HG03159 (cell line): Measurements from ENCODE around the gene TEC.

Experiments used
- ATAC-seq: cut with Tn5 transposase; IDR thresholded peaks from one replicate; pipeline ENCODE4 v1.9.1; 2021; ENCODE audit warnings: mild to moderate bottlenecking, moderate library complexity; ENCODE audit not compliant: unreplicated experiment

Gene TEC

DNA sequence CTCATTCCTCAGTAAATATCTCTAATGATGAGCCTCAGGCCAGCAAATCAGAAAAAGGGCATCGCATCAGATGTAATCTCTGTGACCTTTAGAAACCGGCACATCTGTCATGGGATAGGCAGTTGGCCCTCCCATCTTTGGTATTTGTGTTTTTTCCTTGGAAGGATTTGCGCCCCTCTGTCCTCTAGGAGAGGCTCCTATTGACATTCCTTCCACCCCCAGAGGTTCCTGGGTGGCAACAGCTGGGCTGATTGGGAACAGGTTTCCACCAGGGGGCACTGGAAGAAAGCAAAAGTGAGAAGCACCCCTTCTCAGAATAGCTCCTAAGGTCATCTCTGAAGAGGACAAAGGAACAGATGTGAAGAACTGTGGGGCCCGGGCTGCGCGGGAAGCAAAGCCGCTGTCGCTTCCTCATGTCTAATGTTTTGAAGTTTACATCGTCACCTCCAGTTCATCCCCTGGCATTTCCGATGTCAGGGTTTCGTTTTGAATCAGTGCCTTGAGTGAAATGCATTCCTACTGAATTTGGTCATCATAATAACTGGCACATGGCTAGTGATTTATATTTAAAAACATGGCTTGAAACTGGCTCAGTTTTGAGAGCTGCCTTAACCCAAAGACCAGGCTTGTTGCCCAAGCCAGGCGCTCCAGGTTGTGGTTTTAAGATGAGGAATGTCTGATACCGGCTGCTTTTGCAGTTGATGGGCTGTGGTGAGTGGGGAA lies 141.8 kb downstream of the TEC start:
- ATAC-seq, result peak; percentile 87

DNA sequence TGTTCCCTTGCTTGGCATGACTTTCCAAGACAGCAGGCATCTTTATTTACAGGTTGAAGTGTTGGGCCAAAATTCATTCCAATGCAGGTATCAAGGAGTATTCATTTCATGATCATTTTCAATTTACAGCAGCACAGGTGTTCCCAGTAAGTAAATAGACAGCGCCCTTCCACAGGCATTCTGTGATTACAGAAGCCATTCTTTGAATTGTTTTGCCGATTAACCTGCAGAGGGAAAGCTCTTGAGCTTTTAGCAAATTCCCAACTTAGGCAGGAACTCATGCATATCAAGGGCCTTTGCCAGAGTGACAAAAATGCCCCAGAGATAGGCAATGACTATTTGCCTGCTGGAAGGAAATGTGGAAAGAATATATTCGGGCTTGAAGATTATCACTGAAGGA lies 142.4 kb downstream of the TEC start:
- ATAC-seq, result no peak

- no peak for ATAC-seq
These were observed 143.0 kb downstream of the TEC start for GRCh38 chr4:48126621-48127020.

DNA sequence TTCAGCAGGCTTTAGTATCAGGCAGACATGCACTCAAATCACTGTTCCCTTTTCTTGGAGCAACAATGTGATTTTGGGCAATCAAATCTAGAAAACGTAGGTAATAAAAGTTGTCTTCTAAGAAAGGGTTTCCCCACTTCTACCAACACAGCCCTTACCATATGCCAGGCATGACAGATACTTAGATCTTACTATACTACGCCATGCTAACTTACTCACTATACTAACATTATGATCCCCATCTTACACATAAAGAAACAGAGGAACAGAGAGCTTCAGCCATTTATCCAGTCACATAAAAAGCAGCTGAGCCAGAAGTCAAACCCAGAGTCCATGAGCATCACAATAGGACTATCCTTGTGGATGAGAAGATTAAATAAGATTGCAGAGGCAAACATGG lies 144.8 kb downstream of the TEC start:
- no peak for ATAC-seq

DNA sequence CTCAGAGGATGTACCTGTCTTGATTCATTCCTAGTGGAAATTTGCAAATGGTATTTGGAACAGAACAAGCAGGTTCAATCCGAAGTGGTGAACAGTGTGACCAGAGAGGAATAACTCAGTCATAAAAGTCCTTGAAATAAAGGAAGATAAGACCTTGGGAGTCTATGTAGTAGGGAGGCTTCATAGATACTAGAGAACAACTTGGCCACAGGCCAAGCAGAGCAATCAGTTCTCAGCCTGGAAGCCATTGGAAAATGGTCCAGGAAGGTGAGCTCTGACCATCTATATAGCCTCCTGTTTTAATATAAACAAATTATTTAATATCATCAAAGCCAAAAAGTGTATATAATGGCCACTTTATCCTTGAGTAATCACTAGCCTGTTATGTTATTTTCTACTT lies 146.9 kb downstream of the TEC start:
- no peak for ATAC-seq

DNA sequence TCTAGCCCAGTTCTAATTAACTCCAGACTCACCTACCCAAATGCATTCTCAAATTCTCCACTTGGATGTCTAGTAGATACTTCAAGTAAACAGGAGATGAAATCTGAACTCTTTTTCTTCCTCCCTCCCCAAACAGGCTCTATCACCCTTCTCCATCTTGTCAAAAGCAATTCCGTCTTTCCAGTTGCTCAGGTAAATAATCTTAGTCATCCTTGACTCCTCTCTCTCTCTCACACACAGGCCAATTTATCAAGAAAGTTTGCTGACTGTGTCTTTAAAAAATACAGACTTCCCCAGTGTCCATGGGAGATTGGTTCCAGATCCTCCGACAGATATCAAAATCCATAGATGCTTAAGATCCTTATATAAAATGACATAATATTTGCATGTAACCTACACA lies 148.5 kb downstream of the TEC start:
- ATAC-seq, result no peak

DNA sequence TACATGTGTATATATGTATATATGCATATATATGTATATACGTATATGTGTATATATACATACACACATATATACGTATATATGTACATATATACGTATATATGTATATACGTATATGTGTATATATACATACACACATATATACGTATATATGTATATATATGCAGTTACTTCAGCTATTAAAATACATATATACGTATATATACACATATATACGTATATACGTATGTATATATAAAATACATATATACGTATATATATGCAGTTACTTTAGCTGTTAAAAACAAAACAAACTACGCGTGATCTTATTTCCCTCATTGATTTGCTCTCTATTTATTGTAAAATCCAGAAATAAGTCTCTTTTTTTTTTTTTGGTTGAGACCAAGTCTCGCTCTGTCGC lies 149.5 kb downstream of the TEC start:
- ATAC-seq, result no peak

GRCh38 chr4:48119646-48120045 lies 150.0 kb downstream of the TEC start:
- ATAC-seq, result no peak

DNA sequence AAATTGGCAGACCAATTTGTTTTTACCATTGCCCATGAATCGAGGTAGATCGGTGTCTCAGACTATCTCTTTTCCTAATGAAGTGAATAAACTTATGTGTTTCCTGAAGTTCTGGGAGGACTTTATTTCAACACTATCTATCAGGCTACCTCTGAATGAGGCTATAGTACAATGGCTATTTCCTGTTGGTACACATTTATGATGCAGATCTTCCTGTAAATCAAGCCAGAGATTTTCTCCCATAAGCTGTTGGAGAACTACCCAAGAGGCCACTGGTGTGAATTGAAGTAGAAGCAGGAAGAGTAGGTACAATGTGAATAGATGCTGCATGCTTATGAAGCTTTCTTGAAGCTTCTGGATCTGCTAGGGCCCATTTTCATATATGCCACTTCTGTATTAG lies 151.6 kb downstream of the TEC start:
- ATAC-seq, result no peak

GRCh38 chr4:48116582-48116981 lies 153.1 kb downstream of the TEC start:
- no peak for ATAC-seq

GRCh38 chr4:48114412-48114811 lies 155.2 kb downstream of the TEC start:
- no peak for ATAC-seq

DNA sequence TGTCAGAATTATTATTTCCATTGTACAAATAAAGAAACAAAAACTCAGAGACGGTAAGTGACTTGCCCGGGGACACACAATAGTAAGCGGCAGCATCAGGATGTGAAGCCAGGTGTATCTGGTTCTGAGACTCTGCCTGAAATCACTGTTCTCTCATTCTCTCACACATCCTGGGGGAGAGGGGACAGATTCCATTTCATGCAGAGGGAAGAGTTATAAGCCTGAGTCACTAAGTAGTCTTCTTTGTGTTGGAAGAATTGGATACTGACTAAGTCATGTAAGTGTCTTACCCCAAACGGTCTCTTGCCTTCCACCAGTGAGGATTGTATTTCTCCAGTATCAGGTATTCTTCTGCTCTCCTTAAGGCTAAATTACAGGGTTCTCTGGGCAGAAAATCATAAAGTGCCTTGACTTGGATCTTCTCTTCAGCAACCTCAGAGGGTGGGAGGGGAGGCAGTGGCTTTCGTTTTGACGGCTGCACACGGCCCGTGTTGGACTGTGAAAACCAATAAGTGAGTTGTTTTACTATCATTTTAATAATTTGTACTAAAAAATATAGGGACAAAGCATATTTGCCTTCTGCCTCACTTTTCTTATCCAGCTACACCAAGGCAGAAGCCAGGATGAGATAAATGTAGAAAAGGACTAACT lies 157.5 kb downstream of the TEC start:
- ATAC-seq, result no peak

DNA sequence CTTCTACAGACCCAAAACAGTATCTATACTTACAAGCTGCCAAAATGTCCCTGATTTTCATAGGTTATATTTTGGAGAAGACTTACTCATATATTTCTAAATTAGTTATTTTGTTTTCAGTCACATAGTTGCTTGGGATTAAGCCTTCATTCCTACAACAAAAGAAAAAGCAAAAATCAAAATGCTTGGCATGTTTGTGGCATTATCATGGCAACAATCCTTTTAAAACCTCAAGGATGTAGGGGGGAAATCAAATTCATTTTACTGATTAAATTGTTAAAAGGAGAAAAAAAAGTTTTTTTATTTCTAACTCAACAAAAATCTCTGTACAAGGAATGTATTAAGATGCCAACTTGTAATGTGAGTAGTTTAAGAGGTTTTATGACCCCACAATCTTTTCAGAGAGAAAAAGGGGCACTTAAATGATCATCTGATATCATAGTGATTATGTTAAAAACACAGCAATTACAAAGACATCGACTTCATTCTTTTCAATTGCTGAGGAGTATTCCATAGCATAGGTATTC lies 159.1 kb downstream of the TEC start:
- no peak for ATAC-seq

GRCh38 chr4:48109413-48110263 lies 160.0 kb downstream of the TEC start:
- ATAC-seq, result peak; percentile 82

GRCh38 chr4:48108309-48109073 lies 161.1 kb downstream of the TEC start:
- no peak for ATAC-seq

DNA sequence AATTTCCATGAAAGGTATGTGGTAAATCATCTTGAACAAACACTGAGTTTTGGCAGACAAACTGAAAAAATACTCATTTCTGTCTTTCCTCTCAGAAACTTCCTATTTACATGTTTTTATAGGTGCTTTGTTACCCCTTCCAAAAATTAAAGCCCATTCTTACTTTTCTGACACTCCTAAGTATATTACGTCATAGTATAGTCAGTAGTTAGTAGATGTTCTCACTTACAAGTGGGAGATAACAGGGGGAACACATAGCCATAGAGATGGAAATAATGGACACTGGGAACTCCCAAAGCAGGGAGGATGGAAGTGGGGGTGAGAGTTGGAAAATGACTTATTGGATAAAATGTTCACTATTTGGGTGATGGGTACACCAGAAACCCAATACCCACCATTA lies 164.4 kb downstream of the TEC start:
- ATAC-seq, result no peak

DNA sequence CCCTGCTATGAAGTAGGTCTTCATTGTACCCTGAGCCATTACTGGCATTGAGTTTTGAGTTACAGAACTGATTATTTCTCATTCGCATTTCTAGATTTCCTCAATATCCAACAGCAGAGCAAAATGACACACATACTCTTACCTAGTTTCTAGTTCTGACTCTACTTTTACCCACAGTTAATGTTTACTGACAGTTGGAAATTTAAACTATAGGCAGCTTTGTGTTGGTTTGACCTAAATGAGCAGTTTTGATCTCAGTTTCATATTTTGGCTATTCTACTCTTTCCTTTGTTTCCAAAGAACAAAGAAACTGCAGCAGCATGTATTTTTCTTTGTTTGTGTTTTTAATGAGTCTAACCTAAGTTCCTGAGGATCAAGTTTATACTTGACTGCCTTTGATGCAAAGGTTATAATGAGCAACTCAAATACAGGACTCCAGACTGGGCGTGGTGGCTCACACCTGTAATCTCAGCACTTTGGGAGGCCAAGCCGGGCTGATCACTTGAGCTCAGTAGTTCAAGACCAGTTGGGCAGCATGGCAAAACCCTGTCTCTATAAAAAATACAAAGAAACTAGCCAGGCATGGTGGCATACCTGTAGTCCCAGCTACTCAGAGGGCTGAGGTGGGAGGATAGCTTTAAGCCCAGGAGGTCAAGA lies 166.0 kb downstream of the TEC start:
- peak; percentile 84 for ATAC-seq

DNA sequence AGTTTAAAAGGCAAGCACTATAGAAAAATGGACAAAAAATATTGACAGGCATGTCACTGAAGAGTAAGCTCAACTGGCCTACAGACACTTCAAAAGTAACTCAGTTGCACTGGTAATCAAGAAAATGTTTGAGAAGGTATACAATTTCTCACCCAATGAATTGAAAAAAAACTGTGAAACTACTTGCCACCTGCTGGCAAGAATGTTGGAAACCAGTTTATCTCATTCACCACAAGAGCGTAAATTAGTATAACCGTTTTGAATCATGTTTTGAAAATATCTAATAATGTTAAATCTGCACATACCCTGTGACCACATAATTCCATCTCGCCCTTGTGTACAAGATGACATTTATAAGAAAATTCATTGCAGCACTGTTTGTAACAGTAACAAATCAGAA lies 167.3 kb downstream of the TEC start:
- no peak for ATAC-seq

- no peak for ATAC-seq
These were observed 169.4 kb downstream of the TEC start for GRCh38 chr4:48100256-48100655.

GRCh38 chr4:48095441-48095840 lies 174.2 kb downstream of the TEC start:
- ATAC-seq, result no peak
